Activated naive CD4-positive, alpha-beta T cell (primary cell): ENCODE data around the gene TBCA.
A peak's percentile ranks its signal among the peaks of the same experiment; 100 is the strongest.
"Not testable (repeated sequence)": the region's sequence is repeated elsewhere in the genome, so short reads cannot be mapped to it uniquely, and the experiment has no call there.

Experiments
- DNase-seq, 4 experiments: peaks; one replicate each; lab custom pipeline; 2025; lab: John Stamatoyannopoulos, UW

Gene TBCA

GRCh38 chr5:77709340-77709739 lies 66.8 kb downstream of the TBCA start:
- DNase-seq = no peak

- DNase-seq = no peak
Measured at GRCh38 chr5:77707791-77708190, 68.3 kb downstream of the TBCA start.

GRCh38 chr5:77699569-77699968 lies 76.6 kb downstream of the TBCA start:
- DNase-seq = not testable (repeated sequence)

GRCh38 chr5:77698920-77699319 lies 77.2 kb downstream of the TBCA start:
- DNase-seq = no peak

GRCh38 chr5:77697692-77698091 lies 78.4 kb downstream of the TBCA start:
- no peak for DNase-seq

DNA sequence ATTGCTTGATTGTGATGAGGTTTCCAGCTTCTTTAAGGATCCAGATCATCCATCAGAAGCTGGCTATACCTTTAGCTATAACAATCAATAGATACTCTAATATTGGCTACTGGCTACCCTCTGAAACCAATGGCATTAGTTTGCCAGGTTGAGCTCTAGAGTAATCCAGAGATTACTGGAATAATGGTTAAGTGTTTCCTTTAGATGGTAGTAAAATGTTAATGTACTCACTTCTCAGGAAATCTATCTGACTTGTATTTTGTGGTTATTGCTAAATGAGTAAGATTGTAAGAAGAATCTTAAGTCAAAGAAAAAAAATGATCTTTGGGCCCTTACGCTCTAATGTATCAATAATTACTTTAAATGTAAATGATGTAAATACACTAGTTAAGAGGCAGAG lies 80.0 kb downstream of the TBCA start:
- no peak for DNase-seq

DNA sequence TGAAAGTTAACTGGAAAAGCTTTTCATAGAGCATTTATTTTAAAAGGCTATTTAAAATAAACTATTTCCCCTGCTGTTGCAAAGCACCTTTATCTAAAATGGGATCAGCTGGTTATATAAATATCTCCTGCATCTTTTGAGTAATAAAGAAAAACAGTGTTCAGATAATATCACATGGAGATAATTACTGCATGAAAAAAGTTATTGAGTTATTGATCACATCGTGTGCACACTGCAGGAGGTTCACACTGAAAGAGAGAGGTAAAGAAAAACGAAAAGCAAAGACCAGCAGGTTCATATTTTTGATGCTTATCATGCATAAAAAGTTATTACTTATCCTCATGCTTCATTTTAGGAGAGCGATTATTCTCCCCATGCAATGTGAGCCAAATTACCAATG lies 82.2 kb downstream of the TBCA start:
- DNase-seq = no peak

- no peak for DNase-seq
Measured at GRCh38 chr5:77683171-77683732, 92.9 kb downstream of the TBCA start.

DNA sequence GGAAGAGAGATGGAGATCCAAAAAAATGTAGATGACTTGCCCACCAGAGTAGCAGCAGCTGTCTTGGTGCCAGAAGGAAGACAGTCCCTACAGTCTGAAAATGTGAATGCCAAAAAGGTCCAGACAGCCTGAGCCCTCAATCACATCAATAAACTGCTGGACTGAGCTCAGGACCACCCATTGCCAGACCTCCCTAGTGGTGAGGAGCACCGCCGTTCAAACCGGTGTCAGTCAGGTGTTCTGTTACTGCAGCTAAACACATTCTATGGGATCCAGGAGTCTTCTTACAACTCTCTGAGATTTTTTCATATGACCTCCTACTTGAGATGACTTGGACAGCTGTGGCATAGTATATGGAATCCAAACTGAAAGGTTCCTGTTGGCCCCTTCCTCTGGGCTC lies 105.6 kb downstream of the TBCA start:
- no peak for DNase-seq

- no peak for DNase-seq
Measured at GRCh38 chr5:77669677-77670076, 106.5 kb downstream of the TBCA start.

GRCh38 chr5:77663090-77663863 lies 112.9 kb downstream of the TBCA start:
- no peak for DNase-seq

DNA sequence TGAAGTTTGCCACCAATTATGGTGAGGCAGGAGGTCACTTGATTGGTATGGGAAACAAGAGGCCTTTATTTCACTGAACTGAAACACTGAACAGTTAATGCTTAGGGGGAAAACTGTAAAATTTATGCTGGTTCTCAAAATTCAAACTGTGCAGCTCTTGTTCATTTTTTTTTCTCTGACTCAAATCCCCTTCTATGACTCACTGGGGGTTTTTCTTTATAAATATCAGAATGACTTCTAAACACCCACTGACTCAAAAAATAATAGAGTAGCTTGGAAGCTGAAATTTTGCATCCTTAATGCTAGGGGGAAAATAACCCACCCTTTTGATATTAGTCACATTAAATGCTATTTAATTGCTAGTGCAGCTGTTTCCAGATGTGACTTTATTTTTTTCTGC lies 113.5 kb downstream of the TBCA start:
- DNase-seq = no peak

DNA sequence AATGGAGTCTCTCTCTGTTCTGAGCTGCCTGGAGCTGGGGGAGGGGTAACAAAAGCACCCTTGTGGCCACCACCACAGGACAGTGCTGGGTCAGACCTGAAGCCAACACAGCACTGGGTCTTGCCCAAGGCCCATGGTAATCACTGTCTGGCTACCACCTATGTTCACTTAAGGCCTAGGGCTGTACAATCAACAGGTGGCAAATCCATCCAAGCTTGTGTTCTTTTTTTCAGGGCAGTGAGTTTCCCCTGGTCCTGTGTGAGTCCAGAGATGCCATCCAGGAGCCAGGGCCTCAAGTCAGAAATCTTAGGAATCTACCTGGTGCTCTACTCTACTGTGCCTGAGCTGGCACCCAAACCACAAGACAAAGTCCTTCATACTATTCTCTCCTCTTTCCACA lies 117.5 kb downstream of the TBCA start:
- no peak for DNase-seq

DNA sequence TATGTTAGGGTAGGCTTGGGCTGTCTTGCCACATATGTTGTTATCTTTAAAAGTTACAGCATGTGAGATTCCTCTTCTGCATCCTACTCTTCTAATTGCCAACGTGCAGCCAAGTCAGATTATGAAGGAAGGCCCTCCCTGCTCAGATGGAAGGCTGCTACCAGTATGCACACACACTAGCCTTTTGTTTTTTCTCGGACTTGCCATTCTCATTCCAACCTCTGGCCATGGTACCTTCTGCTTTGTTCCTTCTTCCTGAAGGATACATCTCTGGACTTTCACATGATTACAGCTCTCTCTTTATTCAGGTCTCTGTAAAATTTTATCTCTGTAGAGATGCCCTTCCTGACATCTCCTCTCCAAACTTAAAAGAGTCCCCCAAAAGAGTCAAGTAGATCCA lies 124.8 kb downstream of the TBCA start:
- DNase-seq = no peak

DNA sequence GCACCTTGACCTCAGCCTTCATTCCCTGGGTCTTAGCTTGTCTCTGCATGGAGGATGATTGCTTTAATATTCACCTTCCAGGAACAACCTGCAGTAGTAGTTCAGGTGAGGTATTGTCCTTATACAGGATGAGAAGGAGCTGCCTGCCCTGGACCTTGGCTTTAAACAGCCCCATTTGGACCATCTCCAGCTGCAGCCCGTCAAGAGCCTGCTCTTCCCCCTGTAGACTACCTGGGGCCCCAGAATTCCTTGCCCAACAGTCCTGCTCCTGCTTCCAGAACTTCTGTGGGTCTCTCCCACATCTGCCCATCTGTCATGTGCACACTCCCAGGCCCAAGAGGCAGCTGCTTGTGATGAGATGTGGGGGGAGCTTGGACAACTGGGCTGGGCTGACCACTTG lies 125.5 kb downstream of the TBCA start:
- no peak for DNase-seq

DNA sequence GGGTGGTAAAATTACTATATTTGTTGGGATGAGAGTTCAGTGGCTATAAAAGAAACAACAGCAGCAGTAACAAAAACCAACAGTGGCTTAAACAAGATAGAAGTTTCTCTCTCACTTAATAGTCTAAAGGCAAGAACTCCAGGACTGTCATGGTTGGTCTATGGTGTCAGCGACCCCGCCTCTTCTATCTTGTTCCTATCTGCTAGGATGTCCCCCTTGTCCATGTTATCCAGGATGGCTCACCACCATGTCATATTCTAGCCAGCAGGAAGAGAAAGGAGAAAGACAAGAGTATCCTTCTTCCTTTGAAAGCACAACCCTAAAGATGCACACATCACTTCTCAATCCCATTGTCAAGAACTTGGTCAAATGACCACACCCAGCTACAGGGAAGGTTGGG lies 126.4 kb downstream of the TBCA start:
- no peak for DNase-seq

DNA sequence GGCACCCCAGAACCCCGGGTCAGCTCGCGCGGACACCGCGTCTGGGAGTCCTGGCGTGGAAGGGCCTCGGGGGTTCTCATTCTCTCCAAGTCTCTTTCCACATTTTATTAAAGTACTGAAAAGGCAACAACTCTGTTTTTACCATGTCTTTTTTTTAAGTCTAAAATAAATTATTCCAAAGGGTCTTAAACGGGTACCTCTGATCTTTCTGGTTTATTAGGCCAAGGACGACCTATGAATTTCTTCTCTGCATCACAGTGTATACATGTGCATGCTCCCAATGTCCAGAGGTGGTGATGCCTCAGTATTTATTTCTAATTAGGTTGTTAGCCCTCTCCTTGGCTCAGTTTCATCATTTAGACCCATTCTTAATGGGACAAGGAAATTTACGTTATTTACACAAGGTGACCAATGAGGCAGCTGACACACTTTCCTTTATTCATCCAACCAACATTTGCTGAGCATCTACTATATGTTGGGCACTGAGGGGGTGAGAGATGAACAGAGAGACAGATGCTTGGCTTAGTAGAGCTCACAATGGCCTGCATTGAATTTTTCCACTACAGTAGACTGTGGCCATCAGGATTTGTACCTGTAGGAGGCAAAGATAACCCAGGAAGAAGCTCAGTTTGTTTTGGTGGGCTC lies 130.0 kb downstream of the TBCA start:
- no peak for DNase-seq

GRCh38 chr5:77645158-77645994 lies 130.8 kb downstream of the TBCA start:
- peak in 1 of 4 experiments; percentile 21 for DNase-seq

DNA sequence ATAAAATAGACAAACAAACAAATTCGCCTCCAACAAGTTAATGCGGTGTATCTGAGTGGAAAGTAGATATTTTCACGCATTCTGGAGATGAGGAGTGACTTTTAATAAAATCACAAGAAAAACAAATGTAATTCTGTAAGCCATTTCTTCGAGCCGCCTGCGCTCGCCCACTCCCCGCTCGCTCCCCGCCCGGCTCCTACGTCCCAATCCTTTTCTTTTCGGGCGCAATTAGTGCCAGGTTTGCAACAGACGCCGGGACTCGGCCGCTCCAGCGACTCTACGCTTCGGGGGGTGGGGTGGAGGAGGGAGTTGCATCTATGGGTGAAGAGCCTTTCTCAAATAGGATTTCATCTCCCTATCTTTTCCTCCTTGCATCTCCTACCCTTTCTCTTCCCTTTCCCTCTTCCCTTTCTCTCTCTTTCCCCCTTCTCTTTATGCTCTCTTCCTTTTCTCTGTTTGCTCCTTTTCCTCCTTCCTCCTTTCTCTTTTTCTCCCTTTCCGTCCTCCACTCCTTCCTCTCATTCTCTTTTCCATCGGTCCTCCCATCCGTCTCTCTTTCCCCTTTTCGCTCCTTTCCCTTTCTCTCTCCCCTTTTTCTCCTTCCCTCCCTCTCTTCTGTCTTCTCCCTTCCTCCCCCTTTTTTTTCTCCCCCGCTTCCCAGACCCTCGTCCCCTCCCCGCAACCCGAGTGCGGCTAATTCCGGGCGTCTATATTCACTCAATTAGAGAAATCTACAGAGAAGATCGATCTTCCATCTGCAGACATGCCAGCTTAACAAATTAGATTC lies 131.6 kb downstream of the TBCA start:
- no peak for DNase-seq

DNA sequence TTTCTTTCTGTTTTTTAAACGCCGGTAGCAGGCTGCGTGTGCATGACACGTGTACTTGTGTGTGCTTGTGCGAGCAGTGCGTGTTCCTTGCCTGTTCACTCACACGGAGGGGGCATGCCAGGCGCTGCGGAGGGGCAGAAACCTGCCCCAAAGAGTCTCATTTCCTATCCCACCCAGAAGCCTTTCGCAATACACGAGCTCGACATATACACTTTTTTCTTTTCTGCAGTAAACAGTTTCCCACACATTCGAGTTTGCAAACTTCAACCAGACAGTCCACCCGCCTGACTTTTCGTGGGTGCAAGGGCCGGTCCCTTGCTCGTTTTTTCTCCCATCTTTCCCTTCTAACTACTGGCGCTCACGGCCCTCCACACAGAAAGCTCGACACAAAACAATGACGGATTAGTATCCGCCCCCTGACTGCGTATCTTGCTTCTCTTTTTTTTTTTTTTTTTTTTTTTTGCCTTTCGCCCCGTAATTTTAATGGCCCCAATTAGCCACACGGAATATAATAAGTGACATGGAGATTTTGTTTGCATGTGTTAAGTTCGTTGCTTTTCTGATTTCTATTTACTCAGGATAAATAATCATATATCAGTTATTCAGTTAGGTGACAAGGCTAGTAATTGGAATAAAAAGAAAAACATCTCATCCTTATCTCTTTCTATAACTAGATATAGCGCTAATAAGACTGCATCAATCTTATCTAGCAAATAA lies 132.3 kb downstream of the TBCA start:
- no peak for DNase-seq
